ENCODE data around the gene SLC22A5.
"Not testable (repeated sequence)": the region's sequence is repeated elsewhere in the genome, so short reads cannot be mapped to it uniquely, and the experiment has no call there.

SLC22A5 gene

GRCh38 chr5:132435886-132436285 lies 66.4 kb downstream of the SLC22A5 start:
- H3K4me3 ChIP-seq (ENCODE audit: low read length) = no peak overlapping the region
- DNase-seq (ENCODE audit: low read depth, low spot score) = no peak

- no peak for DNase-seq (ENCODE audit: low read depth, low spot score)
- H3K4me3 ChIP-seq (ENCODE audit: low read length) = no peak overlapping the region
Observed at GRCh38 chr5:132436936-132437335, 67.4 kb downstream of the SLC22A5 start.

GRCh38 chr5:132437604-132438266 lies 68.2 kb downstream of the SLC22A5 start:
- DNase-seq (ENCODE audit: low read depth, low spot score) = peak; percentile 84

GRCh38 chr5:132438267-132438645 lies 68.7 kb downstream of the SLC22A5 start:
- not testable (repeated sequence) for H3K4me3 ChIP-seq (ENCODE audit: low read length); DNase-seq (ENCODE audit: low read depth, low spot score)

More at GRCh38 chr5:132437604-132438266, 68.2 kb downstream of the SLC22A5 start:
- no peak overlapping the region; the same call in 1 of the 2 replicates for H3K4me3 ChIP-seq (ENCODE audit: low read length)

- no peak overlapping the region for H3K4me3 ChIP-seq (ENCODE audit: low read length)
- DNase-seq (ENCODE audit: low read depth, low spot score) = no peak
Observed at GRCh38 chr5:132438917-132439316, 69.4 kb downstream of the SLC22A5 start.

GRCh38 chr5:132439521-132440089 lies 70.1 kb downstream of the SLC22A5 start:
- no peak overlapping the region for H3K4me3 ChIP-seq (ENCODE audit: low read length)
- no peak for DNase-seq (ENCODE audit: low read depth, low spot score)

- DNase-seq (ENCODE audit: low read depth, low spot score) = no peak
- H3K4me3 ChIP-seq (ENCODE audit: low read length) = no peak overlapping the region
Observed at GRCh38 chr5:132444061-132444460, 74.6 kb downstream of the SLC22A5 start.
